HEK293T (cell line): Measurements from ENCODE around the gene CDH1.

Experiments used
- ARNT ChIP-seq: fragments of 450-650 bp; IDR thresholded peaks from 2 replicates; pipeline ENCODE4 v1.6.1; 2017; ENCODE audit warnings: mild to moderate bottlenecking
- BHLHE40 ChIP-seq: fragments of 450-650 bp; IDR thresholded peaks from 2 replicates; pipeline ENCODE4 v1.6.1; 2016; ENCODE audit warnings: mild to moderate bottlenecking, moderate library complexity, borderline replicate concordance
- CTBP1 ChIP-seq: fragments of 450-650 bp; IDR thresholded peaks from 2 replicates; pipeline ENCODE4 v1.6.1; 2016; ENCODE audit warnings: borderline replicate concordance
- FOXA1 ChIP-seq: fragments of 450-650 bp; IDR thresholded peaks from 2 replicates; pipeline ENCODE4 v1.6.1; 2016; ENCODE audit warnings: mild to moderate bottlenecking
- FOXK2 ChIP-seq: fragments of 450-650 bp; IDR thresholded peaks from 2 replicates; pipeline ENCODE4 v1.6.1; 2016; ENCODE audit warnings: mild to moderate bottlenecking
- HDGF ChIP-seq: fragments of 450-650 bp; IDR thresholded peaks from 2 replicates; pipeline ENCODE4 v1.6.1; 2017; ENCODE audit warnings: antibody characterized with exemption, borderline replicate concordance
- L3MBTL2 ChIP-seq: fragments of 450-650 bp; conservative IDR thresholded peaks from 2 replicates; pipeline ENCODE4 v1.6.1; 2016; ENCODE audit warnings: mild to moderate bottlenecking
- PKNOX1 ChIP-seq: fragments of 450-650 bp; IDR thresholded peaks from 2 replicates; pipeline ENCODE4 v1.6.1; 2016
- SP1 ChIP-seq: fragments of 450-650 bp; IDR thresholded peaks from 2 replicates; pipeline ENCODE4 v1.6.1; 2017
- TARDBP ChIP-seq: fragments of 450-650 bp; IDR thresholded peaks from 2 replicates; pipeline ENCODE4 v1.6.1; 2016
- ZNF384 ChIP-seq: fragments of 450-650 bp; IDR thresholded peaks from 2 replicates; pipeline ENCODE4 v1.6.1; 2016

- TF ChIP-seq SP1 (no peak), ZNF384 (no peak), ARNT (no peak), HDGF (no peak), TARDBP (no peak), FOXK2 (no peak), BHLHE40 (no peak), L3MBTL2 (no peak), FOXA1 (no peak), PKNOX1 (no peak), CTBP1 (no peak)
These were observed 147.3 kb downstream of the CDH1 start for GRCh38 chr16:68884401-68884800.
